IPS DF 6.9 (cell line): ENCODE data around the gene SLC6A19.
A peak's percentile ranks its signal among the peaks of the same experiment; 100 is the strongest.

Experiments
- DNase-seq: peaks from one replicate; pipeline ENCODE4 v3.0.0-alpha.2; 2013; ENCODE audit warnings: low read depth, low spot score
- H3K27ac ChIP-seq: one replicate; pipeline ENCODE4 v1.5.1; 2013; ENCODE audit warnings: low read length, control low read depth
- H3K27me3 ChIP-seq: 2 replicates; pipeline ENCODE4 v1.6.1; 2013; ENCODE audit warnings: mild to moderate bottlenecking, low read length; ENCODE audit not compliant: control insufficient read depth, insufficient read depth
- H3K36me3 ChIP-seq: 2 replicates; pipeline ENCODE4 v1.6.1; 2013; ENCODE audit warnings: low read length; ENCODE audit not compliant: control insufficient read depth, insufficient read depth
- H3K4me1 ChIP-seq: 2 replicates; pipeline ENCODE4 v1.6.1; 2013; ENCODE audit warnings: low read length; ENCODE audit not compliant: control insufficient read depth, insufficient read depth
- H3K4me3 ChIP-seq: 2 replicates; pipeline ENCODE4 v1.5.1; 2013; ENCODE audit warnings: mild to moderate bottlenecking, low read length
- H3K9me3 ChIP-seq: 2 replicates; pipeline ENCODE4 v1.6.1; 2013; ENCODE audit warnings: low read length, inconsistent platforms; ENCODE audit not compliant: control insufficient read depth, insufficient read depth
- WGBS: extraction: QIAGEN DNeasy Blood & Tissue Kit; methylation state at CpG from one replicate; pipeline ENCODE4 v1.1.7; 2013; ENCODE audit warnings: mixed read lengths, missing lambda C conversion rate; ENCODE audit not compliant: insufficient read length, insufficient coverage; 5-methylcytosine and 5-hydroxymethylcytosine counted together

The SLC6A19 gene

DNA sequence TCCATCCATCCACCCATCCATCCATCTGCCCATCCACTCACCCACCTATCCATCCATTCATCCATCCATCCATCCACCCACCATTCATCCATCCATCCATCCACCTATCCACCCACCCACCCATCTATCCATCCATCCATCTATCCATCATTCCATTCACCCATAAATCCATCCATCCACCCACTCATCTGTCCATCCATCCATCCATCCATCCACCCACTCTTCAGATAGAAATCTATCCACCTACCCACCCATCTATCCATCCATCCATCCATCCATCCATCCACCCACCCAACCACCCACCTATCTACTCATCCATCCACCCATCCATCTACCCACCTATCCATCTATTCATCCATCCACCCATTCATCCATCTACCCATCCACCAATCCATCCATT lies 35.0 kb upstream of the SLC6A19 start:
- H3K9me3 ChIP-seq: no peaks in the 10 kb centered on the region
- no peaks in the 10 kb centered on the region for H3K36me3 ChIP-seq
- no peak for DNase-seq
- H3K27me3 ChIP-seq: no peaks in the 10 kb centered on the region
- no peak overlapping the region for H3K27ac ChIP-seq
- no peak overlapping the region for H3K4me3 ChIP-seq
- 0 out of 2 replicates have a peak, but pooled peaks cover 1% of the 10 kb centered on the region for H3K4me1 ChIP-seq

DNA sequence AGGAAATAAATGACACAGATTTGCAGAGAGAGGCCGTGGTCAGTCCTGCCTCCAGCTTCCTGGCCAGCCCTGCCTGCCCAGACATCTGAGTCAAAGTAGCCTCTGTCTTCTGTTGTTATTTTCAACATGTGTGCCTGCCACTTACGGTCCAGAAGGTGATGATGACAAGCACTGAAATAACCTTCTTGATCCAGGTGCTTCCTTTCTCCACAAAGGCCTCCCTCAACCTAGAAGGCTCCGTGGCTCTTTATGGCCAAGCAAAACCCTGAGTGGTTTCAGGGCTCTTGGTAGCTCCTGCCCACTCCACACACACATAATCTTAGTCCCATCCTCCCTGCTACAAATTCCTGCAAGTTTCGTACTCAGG lies 34.1 kb upstream of the SLC6A19 start:
- H3K36me3 ChIP-seq: no peaks in the 10 kb centered on the region
- no peak for DNase-seq
- H3K27ac ChIP-seq: no peak overlapping the region
- H3K27me3 ChIP-seq: no peaks in the 10 kb centered on the region
- H3K4me1 ChIP-seq: 0 out of 2 replicates have a peak, but pooled peaks cover 1% of the 10 kb centered on the region
- H3K4me3 ChIP-seq: no peak overlapping the region
- no peaks in the 10 kb centered on the region for H3K9me3 ChIP-seq
- no CpG with 5 or more reads among the region's 4 CpGs for WGBS

DNA sequence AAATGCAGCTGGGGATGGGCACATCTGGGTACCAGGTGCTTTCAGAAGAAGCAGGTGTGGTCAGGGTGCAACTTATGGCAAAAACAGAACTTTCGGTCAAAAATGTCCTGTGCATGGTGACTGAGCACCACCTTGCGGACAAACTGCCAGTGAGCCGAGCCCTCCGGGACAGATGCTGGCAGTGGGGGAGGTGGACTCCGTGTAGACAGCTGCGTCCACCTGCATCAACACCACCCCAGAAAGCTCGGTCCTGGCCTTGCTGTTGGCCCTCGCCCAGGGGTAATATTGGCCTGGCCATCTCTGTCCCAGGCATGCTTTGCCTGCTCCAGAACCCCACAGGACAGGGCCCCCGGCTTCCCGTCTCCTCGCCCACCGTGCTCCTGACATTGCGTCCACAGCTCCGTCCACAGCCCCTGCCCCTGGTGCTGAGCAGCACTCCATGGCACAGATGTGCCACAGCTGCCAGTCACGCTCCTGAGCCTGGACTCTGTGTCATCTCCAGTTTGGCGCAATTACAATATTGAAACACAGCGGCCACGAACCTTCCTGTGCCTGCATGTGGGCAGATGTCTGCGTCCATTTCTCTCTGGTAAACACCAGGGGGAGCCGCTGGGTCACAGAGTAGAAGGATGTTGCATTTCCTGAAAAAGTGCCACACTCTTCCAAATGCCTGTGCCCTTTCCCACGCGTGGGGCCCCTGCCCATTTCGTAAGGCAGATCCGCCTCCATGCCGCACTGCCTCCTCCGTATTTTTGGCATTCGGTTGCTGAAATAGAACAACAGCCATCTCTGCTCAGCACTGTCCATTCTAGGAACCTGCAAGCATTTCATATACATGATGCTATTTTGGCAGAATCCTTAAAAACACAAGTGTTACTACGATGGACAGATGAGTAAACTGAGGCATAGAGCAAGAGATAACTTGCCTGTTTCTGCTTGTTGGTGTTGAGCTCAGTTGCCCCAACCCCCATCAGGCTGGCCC lies 33.4 kb upstream of the SLC6A19 start:
- no peak overlapping the region for H3K27ac ChIP-seq
- H3K36me3 ChIP-seq: no peaks in the 10 kb centered on the region
- DNase-seq: peak; percentile 35
- no peaks in the 10 kb centered on the region for H3K27me3 ChIP-seq
- no CpG with 5 or more reads among the region's 28 CpGs for WGBS
- H3K4me1 ChIP-seq: 0 out of 2 replicates have a peak, but pooled peaks cover 1% of the 10 kb centered on the region
- no peaks in the 10 kb centered on the region for H3K9me3 ChIP-seq
- no peak overlapping the region for H3K4me3 ChIP-seq

DNA sequence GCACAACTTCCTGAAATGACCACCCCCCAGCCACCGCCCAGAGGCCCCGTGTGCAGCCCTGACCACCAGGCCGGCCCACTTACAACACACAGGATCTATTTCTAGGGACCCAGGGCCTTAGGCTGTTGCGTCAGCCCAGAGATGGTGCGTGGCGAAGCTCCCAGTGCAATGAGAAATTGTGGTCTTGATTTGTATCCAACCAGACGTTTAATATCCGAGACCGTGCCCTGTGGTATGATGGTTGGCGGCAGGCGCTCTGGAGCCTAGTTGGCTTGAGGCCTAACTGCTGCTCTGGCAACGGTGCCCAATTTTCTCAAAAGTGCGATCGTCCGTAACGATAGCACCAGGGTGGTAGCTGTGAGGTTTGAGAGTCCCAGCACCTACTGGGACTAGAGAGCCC lies 32.6 kb upstream of the SLC6A19 start:
- H3K36me3 ChIP-seq: no peaks in the 10 kb centered on the region
- H3K4me1 ChIP-seq: 0 out of 2 replicates have a peak, but pooled peaks cover 1% of the 10 kb centered on the region
- no peak overlapping the region for H3K27ac ChIP-seq
- no CpG with 5 or more reads among the region's 16 CpGs for WGBS
- H3K4me3 ChIP-seq: no peak overlapping the region
- H3K9me3 ChIP-seq: no peaks in the 10 kb centered on the region
- DNase-seq: no peak
- no peaks in the 10 kb centered on the region for H3K27me3 ChIP-seq

DNA sequence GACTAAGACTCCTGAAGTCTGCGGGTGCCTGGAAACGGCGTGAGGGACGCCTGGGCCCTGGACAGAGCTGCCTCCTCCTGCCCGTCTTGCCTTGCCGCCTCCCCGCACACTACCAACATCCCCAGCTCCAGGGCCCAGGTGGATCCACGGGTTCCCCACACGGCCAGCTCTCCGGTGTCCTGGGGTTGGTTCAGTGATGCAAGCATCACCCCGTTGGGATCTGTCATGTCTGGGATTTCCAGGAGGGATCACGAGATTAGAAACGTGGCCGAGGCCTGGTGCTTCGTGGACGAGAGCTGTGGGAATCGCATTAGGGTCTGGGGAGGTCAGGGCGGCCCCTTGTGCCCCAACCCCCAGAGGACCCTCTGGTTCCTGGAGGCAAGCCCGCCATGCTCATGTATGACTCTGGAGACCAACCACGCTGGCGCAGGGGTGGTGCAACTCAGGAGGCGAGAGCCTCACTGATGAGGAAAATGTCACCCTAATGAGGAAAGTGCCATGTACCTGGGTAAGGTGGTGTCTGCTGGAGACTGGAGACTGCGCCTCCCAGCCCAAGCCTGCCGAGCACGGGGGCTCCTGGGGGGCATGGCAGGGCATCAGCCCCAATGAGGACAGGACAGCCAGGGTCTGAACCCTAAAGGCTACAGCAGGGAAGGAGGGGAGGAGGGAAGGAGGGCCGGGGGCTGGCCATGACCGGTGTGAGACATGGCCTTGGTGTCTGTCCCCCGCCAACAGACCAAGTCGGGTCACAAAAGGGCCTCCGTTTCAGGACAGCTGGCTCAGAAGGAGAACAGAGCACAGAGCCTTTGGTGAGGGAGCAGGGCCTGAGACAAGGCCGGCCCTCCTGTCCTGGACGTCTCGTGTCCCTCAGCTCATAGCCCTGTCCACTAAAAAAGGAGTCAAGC lies 31.9 kb upstream of the SLC6A19 start:
- Histone ChIP-seq H3K9me3 (no peaks in the 10 kb centered on the region), H3K4me1 (0 out of 2 replicates have a peak, but pooled peaks cover 1% of the 10 kb centered on the region), H3K27ac (no peak overlapping the region), H3K27me3 (no peaks in the 10 kb centered on the region), H3K36me3 (no peaks in the 10 kb centered on the region), H3K4me3 (no peak overlapping the region)
- no peak for DNase-seq
- WGBS: no CpG with 5 or more reads among the region's 33 CpGs

DNA sequence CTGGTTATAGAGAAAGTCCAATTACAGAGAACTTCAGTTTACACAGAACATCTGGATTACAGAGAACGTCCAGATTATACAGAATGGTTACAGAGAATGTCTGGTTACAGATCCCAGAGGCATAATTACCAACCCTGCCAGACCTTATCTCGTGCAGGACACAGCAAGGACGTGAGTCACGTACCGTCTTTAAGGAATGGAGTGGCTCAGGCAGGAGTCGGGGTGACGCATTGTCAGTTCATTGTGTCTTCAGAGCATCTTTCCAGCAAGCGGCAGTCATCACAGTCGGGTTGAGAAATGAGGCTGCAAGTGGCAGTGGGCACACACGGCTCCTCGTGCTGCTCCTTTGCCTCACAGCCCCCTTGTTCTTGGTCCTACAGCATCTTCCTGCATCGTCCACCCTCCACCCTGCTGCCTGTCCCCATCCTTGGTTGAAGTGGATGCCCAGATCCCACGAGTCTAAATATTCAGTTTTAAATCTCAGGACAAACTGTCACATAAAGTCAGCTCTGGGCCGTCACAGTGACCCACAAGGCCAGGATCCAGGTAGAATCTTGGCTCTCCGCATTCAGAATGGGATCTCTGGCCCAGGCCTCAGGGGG lies 30.0 kb upstream of the SLC6A19 start:
- WGBS: no CpG with 5 or more reads among the region's 15 CpGs
- Histone ChIP-seq H3K9me3 (no peaks in the 10 kb centered on the region), H3K27ac (no peak overlapping the region), H3K4me3 (no peak overlapping the region), H3K36me3 (no peaks in the 10 kb centered on the region), H3K27me3 (no peaks in the 10 kb centered on the region), H3K4me1 (0 out of 2 replicates have a peak, but pooled peaks cover 1% of the 10 kb centered on the region)
- DNase-seq: no peak

DNA sequence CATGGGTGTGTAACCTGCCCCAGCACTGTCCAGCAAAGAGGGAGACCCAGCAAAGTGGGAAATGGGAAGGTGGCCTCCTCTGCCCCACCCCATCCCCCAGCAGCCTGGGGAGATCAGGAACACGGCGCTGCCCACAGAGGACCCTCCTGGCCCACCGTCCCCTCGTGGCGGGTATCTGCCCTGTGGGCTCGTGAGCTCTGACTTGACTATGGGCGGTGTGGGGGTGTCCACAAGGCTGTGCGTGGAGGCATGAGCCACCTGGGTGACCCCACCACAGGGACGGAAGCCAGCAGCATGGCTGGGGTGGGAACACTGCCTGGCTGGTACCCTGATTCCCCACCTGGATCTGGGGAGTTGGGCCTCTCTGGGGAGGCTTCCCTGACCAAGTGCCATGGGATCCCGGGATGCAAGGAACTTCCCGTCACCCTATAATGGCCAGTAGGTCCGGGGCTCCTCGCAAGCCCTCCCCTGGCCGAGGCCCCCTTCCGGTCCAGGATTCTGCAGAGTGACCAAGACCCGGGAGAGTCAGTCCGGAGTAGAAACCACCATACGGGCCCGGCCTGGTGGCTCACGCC lies 29.3 kb upstream of the SLC6A19 start:
- WGBS: no CpG with 5 or more reads among the region's 20 CpGs
- no peaks in the 10 kb centered on the region for H3K36me3 ChIP-seq
- no peaks in the 10 kb centered on the region for H3K9me3 ChIP-seq
- H3K27ac ChIP-seq: no peak overlapping the region
- no peaks in the 10 kb centered on the region for H3K27me3 ChIP-seq
- DNase-seq: no peak
- H3K4me1 ChIP-seq: 0 out of 2 replicates have a peak, but pooled peaks cover 1% of the 10 kb centered on the region
- H3K4me3 ChIP-seq: no peak overlapping the region

DNA sequence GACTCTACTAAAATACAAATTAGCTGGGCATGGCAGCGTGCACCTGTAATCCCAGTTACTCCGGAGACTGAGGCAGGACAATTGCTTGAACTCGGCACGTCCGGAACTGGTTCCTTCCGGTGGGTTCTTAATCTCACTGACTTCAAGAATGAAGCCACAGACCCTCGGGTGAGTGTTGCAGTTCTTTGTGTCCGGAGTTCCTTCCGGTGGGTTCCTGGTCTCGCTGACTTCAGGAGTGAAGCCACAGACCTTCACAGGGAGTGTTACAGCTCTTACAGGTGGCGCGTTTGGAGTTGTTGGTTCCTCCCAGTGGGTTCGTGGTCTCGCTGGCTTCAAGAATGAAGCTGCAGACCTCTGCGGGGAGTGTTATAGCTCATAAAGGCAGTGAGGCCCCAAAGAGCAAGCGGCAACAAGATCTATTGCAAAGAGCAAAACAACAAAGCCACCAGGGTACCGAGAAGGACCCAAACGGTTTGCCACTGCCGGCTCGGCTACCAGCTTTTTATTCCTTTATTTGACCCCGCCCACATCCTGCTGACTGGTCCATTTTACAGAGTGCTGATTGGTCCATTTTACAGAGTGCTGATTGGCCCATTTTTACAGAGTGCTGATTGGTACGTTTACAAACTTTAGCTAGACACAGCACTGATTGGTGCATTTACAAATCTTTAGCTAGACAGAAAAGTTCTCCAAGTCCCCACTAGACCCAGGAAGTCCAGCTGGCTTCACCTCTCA lies 28.6 kb upstream of the SLC6A19 start:
- no peak for DNase-seq
- Histone ChIP-seq H3K27ac (no peak overlapping the region), H3K9me3 (no peaks in the 10 kb centered on the region), H3K4me3 (no peak overlapping the region), H3K27me3 (no peaks in the 10 kb centered on the region), H3K4me1 (0 out of 2 replicates have a peak, but pooled peaks cover 1% of the 10 kb centered on the region), H3K36me3 (no peaks in the 10 kb centered on the region)
- WGBS: no CpG with 5 or more reads among the region's 22 CpGs

DNA sequence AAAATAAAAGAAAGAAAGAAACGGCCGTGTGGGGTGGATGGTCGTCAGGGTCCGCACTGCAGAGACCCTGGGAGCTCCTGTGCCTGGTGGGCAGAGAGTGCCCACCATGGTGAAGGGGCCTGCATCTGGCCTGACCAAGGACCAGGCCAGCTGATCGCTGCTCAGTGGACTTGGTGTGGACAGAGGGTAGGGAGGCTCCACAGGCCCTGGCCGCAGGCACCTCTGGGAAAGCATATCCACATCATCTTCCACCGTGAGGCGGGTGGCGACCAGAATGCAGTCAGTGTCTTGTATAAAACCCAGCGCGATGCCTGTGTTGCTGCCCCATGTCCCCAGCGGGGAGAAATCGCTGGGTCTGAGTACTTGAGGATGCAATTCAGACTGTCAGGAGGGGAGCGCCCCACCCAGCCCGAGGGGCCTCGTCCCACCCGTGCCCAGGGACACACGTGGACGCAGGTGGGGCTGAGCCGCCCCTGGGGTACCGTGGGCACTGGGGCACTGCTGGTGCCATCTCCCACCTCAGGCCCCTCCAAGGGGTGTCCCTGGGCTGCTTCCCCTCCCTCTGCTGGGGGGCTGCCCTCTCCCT lies 27.8 kb upstream of the SLC6A19 start:
- Histone ChIP-seq H3K4me3 (no peak overlapping the region), H3K27ac (no peak overlapping the region), H3K4me1 (no peaks in the 10 kb centered on the region), H3K27me3 (no peaks in the 10 kb centered on the region), H3K36me3 (no peaks in the 10 kb centered on the region), H3K9me3 (no peaks in the 10 kb centered on the region)
- DNase-seq: no peak
- WGBS: no CpG with 5 or more reads among the region's 21 CpGs
